Erythroblast (primary cell): ENCODE data around the gene CD38.

Source experiments
- GATA1 ChIP-seq: IDR thresholded peaks from 2 replicates; pipeline ENCODE4 v1.6.1; 2011; ENCODE audit warnings: low read depth, mild to moderate bottlenecking, control low read depth, low read length, moderate library complexity
- POLR2A ChIP-seq: IDR thresholded peaks from 2 replicates; pipeline ENCODE4 v1.6.1; 2011; ENCODE audit warnings: mild to moderate bottlenecking, low read length

DNA sequence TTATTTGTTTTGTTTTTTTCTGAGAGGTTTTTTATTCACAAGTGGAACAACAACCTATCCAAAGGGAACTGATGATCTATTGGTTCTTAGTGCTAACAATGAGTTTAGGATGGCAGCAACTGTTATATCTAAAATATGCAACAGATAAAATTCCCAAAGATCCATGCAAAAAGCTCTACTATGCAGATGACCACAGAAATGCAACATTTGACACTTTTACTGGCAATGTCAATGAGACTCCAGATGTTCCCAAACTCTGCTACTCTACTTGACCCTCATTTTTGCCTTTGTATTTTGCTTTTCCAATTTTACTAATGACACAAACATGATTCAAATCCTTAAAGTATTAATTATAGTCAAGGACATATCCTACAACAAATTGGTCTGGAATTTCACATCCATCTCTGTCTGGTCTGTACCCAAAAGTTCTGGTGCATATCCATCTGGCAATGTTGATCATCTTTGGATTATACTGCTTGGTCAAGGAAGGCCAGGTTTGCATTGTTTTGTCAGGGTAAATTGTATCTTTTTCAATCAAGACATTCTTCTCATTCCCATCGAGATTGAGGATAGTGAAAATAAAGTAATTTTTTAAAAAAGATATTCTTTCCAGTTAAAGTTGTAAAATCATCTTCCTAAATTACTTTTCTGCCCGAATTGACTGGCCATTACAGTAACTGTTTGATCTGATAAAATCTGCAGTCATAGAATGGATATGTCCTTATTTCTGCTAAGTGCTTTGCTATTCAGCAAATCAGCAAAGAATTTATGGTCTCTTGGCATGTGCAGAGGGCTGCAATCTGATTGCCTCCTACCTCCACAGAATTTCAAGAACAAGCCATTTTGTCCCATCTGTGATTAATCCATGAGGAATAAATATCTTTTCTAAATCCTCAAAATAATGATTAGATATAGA is 86.8 kb downstream of the CD38 start:
- TF ChIP-seq POLR2A (no peak), GATA1 (no peak)
